IMR-90 (cell line): ENCODE data around the gene PRKAR1B. TPM values are rescaled to one million over a fixed set of nuclear protein-coding genes. Genes with fewer than 3 reads are reported as not detected.

Experiments
- ATAC-seq: fragments of 200-7000 bp; cut with Tn5 transposase; 2 replicates; pipeline ENCODE4 v1.9.1; 2020; ENCODE audit warnings: low read depth, mild to moderate bottlenecking, moderate library complexity
- BruUV-seq: library from RNA; stranded (reverse); fragments of 400-500 nt; replicated peaks from 2 replicates; lab custom pipeline; 2021; lab: Mats Ljungman, UMichigan
- CTCF ChIA-PET: fragments of 300-600 bp; formaldehyde crosslinking; extraction: SDS; loops from one replicate; lab custom pipeline; 2021; ENCODE audit warnings: antibody characterized with exemption; lab: Yijun Ruan, JAX
- POLR2A ChIA-PET: fragments of 300-600 bp; sonication (Branson Sonifier 250); formaldehyde crosslinking; loops from one replicate; lab custom pipeline; 2022; ENCODE audit warnings: antibody characterized with exemption; ENCODE audit not compliant: unreplicated experiment; lab: Charles Lee
- DNase-seq: peaks from one replicate; pipeline ENCODE4 v3.0.0; 2013
- H2AFZ ChIP-seq: replicated peaks from 2 replicates; pipeline ENCODE3; 2013; ENCODE audit warnings: low read length, mild to moderate bottlenecking; ENCODE audit not compliant: poor library complexity
- H2AK5ac ChIP-seq: 2 replicates; pipeline ENCODE4 v1.6.1; 2013; ENCODE audit warnings: low read depth, low read length, inconsistent platforms
- H2AK9ac ChIP-seq: replicated peaks from 2 replicates; pipeline ENCODE3; 2013; ENCODE audit warnings: mild to moderate bottlenecking, low read depth, low read length, moderate library complexity; ENCODE audit not compliant: poor library complexity
- H2BK120ac ChIP-seq: 2 replicates; pipeline ENCODE4 v1.6.1; 2013; ENCODE audit warnings: low read depth, low read length, inconsistent platforms
- H2BK15ac ChIP-seq: 3 replicates; pipeline ENCODE4 v1.6.1; 2013; ENCODE audit warnings: low read depth, low read length, inconsistent platforms
- H2BK20ac ChIP-seq: 2 replicates; pipeline ENCODE4 v1.6.1; 2013; ENCODE audit warnings: low read depth, mild to moderate bottlenecking, inconsistent platforms, low read length, moderate library complexity
- H2BK5ac ChIP-seq: 2 replicates; pipeline ENCODE4 v1.6.1; 2013; ENCODE audit warnings: mild to moderate bottlenecking, low read depth, low read length, inconsistent platforms; ENCODE audit not compliant: poor library complexity, severe bottlenecking
- H3K14ac ChIP-seq: replicated peaks from 2 replicates; pipeline ENCODE4 v1.6.1; 2013; ENCODE audit warnings: low read depth, low read length, inconsistent platforms
- H3K18ac ChIP-seq: 2 replicates; pipeline ENCODE4 v1.6.1; 2013; ENCODE audit warnings: low read depth, low read length, control low read depth
- H3K23ac ChIP-seq: 2 replicates; pipeline ENCODE4 v1.6.1; 2013; ENCODE audit warnings: low read depth, low read length, inconsistent platforms
- H3K27ac ChIP-seq: 2 replicates; pipeline ENCODE4 v1.5.1; 2013; ENCODE audit warnings: mild to moderate bottlenecking, control low read depth, low read length; ENCODE audit not compliant: insufficient read depth
- H3K27me3 ChIP-seq: 2 replicates; pipeline ENCODE4 v1.6.1; 2013; ENCODE audit warnings: low read length; ENCODE audit not compliant: control insufficient read depth, insufficient read depth
- H3K36me3 ChIP-seq: 2 replicates; pipeline ENCODE4 v1.6.1; 2013; ENCODE audit warnings: low read length, mixed read lengths; ENCODE audit not compliant: control insufficient read depth, insufficient read depth
- H3K4ac ChIP-seq: 2 replicates; pipeline ENCODE4 v1.6.1; 2013; ENCODE audit warnings: low read depth, low read length, inconsistent platforms
- H3K4me1 ChIP-seq: 2 replicates; pipeline ENCODE4 v1.6.1; 2013; ENCODE audit warnings: low read length, mixed read lengths; ENCODE audit not compliant: control insufficient read depth, insufficient read depth
- H3K4me2 ChIP-seq: 2 replicates; pipeline ENCODE4 v1.6.1; 2013; ENCODE audit warnings: low read depth, mild to moderate bottlenecking, control low read depth, low read length, moderate library complexity
- H3K4me3 ChIP-seq: 2 replicates; pipeline ENCODE4 v1.5.1; 2013; ENCODE audit warnings: low read depth, mild to moderate bottlenecking, control low read depth, low read length, moderate library complexity; ENCODE audit not compliant: insufficient read depth
- H3K56ac ChIP-seq: 2 replicates; pipeline ENCODE4 v1.6.1; 2013; ENCODE audit warnings: low read length, inconsistent platforms; ENCODE audit not compliant: insufficient read depth; ENCODE audit errors: extremely low read depth
- H3K79me1 ChIP-seq, 2 experiments: 2 replicates each; pipeline ENCODE4 v1.6.1; 2013; ENCODE audit warnings: low read length in 2 of 2, inconsistent platforms in 1 of 2, low read depth in 1 of 2
- H3K9ac ChIP-seq: 2 replicates; pipeline ENCODE4 v1.6.1; 2013; ENCODE audit warnings: low read depth, low read length, control low read depth
- H3K9me1 ChIP-seq: 2 replicates; pipeline ENCODE4 v1.6.1; 2013; ENCODE audit warnings: low read length, inconsistent platforms; ENCODE audit not compliant: insufficient read depth
- H3K9me3 ChIP-seq: 2 replicates; pipeline ENCODE4 v1.6.1; 2013; ENCODE audit warnings: low read length; ENCODE audit not compliant: control insufficient read depth, insufficient read depth
- H4K20me1 ChIP-seq: 2 replicates; pipeline ENCODE4 v1.6.1; 2013; ENCODE audit warnings: low read length, inconsistent platforms; ENCODE audit not compliant: insufficient read depth
- H4K5ac ChIP-seq: 2 replicates; pipeline ENCODE4 v1.6.1; 2013; ENCODE audit warnings: mild to moderate bottlenecking, low read depth, low read length, control low read depth
- H4K8ac ChIP-seq, 2 experiments: 2 replicates each; pipeline ENCODE4 v1.6.1; 2013; ENCODE audit warnings: low read depth in 2 of 2, low read length in 2 of 2, control low read depth in 1 of 2, inconsistent platforms in 1 of 2
- H4K91ac ChIP-seq: 2 replicates; pipeline ENCODE4 v1.6.1; 2013; ENCODE audit warnings: low read depth, low read length, inconsistent platforms; ENCODE audit not compliant: insufficient read depth
- BHLHE40 ChIP-seq: fragments of 150-350 bp; IDR thresholded peaks from 2 replicates; pipeline ENCODE4 v1.6.1; 2016; ENCODE audit warnings: mild to moderate bottlenecking, low read depth, low read length
- CEBPB ChIP-seq: IDR thresholded peaks from 2 replicates; pipeline ENCODE4 v1.6.1; 2012; ENCODE audit warnings: low read depth, low read length, improper control_type of control experiment
- CHD1 ChIP-seq: IDR thresholded peaks from 2 replicates; pipeline ENCODE4 v1.6.1; 2012; ENCODE audit warnings: low read depth, low read length, improper control_type of control experiment
- ELK1 ChIP-seq: fragments of 150-350 bp; IDR thresholded peaks from 2 replicates; pipeline ENCODE4 v1.6.1; 2016; ENCODE audit warnings: low read depth, mild to moderate bottlenecking, low read length, moderate library complexity, borderline replicate concordance
- FOS ChIP-seq: fragments of 150-350 bp; IDR thresholded peaks from 2 replicates; pipeline ENCODE4 v1.6.1; 2016; ENCODE audit warnings: low read depth, low read length
- MAFK ChIP-seq: IDR thresholded peaks from 2 replicates; pipeline ENCODE4 v1.6.1; 2012; ENCODE audit warnings: low read depth, low read length, improper control_type of control experiment
- MAZ ChIP-seq: IDR thresholded peaks from 2 replicates; pipeline ENCODE4 v1.6.1; 2012; ENCODE audit warnings: low read depth, mild to moderate bottlenecking, low read length, improper control_type of control experiment, moderate library complexity, borderline replicate concordance
- MXI1 ChIP-seq: IDR thresholded peaks from 2 replicates; pipeline ENCODE4 v1.6.1; 2012; ENCODE audit warnings: low read depth, mild to moderate bottlenecking, low read length, moderate library complexity, borderline replicate concordance
- NFE2L2 ChIP-seq: fragments of 150-350 bp; IDR thresholded peaks from 2 replicates; pipeline ENCODE4 v1.6.1; 2016; ENCODE audit warnings: low read depth, mild to moderate bottlenecking, low read length
- POLR2A ChIP-seq: IDR thresholded peaks from 2 replicates; pipeline ENCODE4 v1.6.1; 2012; ENCODE audit warnings: mild to moderate bottlenecking, low read depth, low read length
- RAD21 ChIP-seq: IDR thresholded peaks from 2 replicates; pipeline ENCODE4 v1.6.1; 2012; ENCODE audit warnings: low read length, improper control_type of control experiment
- RCOR1 ChIP-seq: IDR thresholded peaks from 2 replicates; pipeline ENCODE4 v1.6.1; 2012; ENCODE audit warnings: mild to moderate bottlenecking, low read length, improper control_type of control experiment; ENCODE audit not compliant: insufficient replicate concordance
- RFX5 ChIP-seq: IDR thresholded peaks from 2 replicates; pipeline ENCODE4 v1.8.0; 2012; ENCODE audit warnings: low read depth, mild to moderate bottlenecking, low read length, moderate library complexity
- SMC3 ChIP-seq: fragments of 150-350 bp; IDR thresholded peaks from 2 replicates; pipeline ENCODE4 v1.6.1; 2016; ENCODE audit warnings: low read depth, mild to moderate bottlenecking, antibody characterized with exemption, low read length, moderate library complexity
- WGBS, 2 experiments: methylation state at CpG; one replicate each; pipeline versions ENCODE4 v1.1.5 to v1.1.7; 2013; ENCODE audit warnings: missing lambda C conversion rate in 2 of 2; ENCODE audit not compliant: insufficient read length in 1 of 2; ENCODE audit errors: extremely low coverage in 2 of 2; 5-methylcytosine and 5-hydroxymethylcytosine counted together
- dilution Hi-C: fragments of 300-500 bp; cut with HindIII; formaldehyde crosslinking; loops from one replicate; pipeline ENCODE4 v1.14.3; 2018; ENCODE audit warnings: low sequenced_read_pairs; ENCODE audit not compliant: unreplicated experiment
- in situ Hi-C: fragments of 300-500 bp; cut with MboI; formaldehyde crosslinking; loops from 3 replicates; pipeline ENCODE4 v1.14.3; 2019; ENCODE audit warnings: low sequenced_read_pairs, inconsistent platforms, mixed read lengths
- intact Hi-C: fragments of 100-400 bp; cut with micrococcal nuclease; formaldehyde crosslinking; loops from 2 replicates; pipeline ENCODE4 v1.10.0; 2022
- polyA plus RNA-seq, 3 experiments: library from polyadenylated mRNA; depleted of rRNA; stranded (reverse); fragments of >200 nt; gene quantifications; 2 replicates each; pipeline ENCODE4 v1.2.3, GENCODE V29; 2012; ENCODE audit warnings: low replicate concordance in 1 of 3
- total RNA-seq: library from RNA; depleted of rRNA; stranded (reverse); fragments of >200 nt; gene quantifications from 2 replicates; pipeline ENCODE4 v1.2.3, GENCODE V29; 2012
- TF ChIP-seq, protein P1 (sequence below): conservative IDR thresholded peaks from 2 replicates; pipeline ENCODE4 v1.5.1; 2012; ENCODE audit warnings: mild to moderate bottlenecking, low read depth, low read length, improper control_type of control experiment

The PRKAR1B gene
- total and polyA plus RNA-seq, 2 of the 4 experiments (the other 2 are of a cell fraction) = 15.2 to 20.2 TPM

GRCh38 chr7:631964-632830 lies 94.9 kb downstream of the PRKAR1B start:
- Histone ChIP-seq H4K20me1 (no peaks in the 10 kb centered on the region), H3K18ac (no peak overlapping the region), H4K5ac (no peak overlapping the region), H3K56ac (no peak overlapping the region), H3K4me1 (no peaks in the 10 kb centered on the region), H3K4ac (no peak overlapping the region), H2BK20ac (no peak overlapping the region), H2BK15ac (no peak overlapping the region), H2AK9ac (no peak overlapping the region), H2BK5ac (no peak overlapping the region), H3K23ac (no peak overlapping the region), H4K91ac (no peak overlapping the region), H3K9ac (no peak overlapping the region), H3K27me3 (no peaks in the 10 kb centered on the region), H3K9me1 (no peaks in the 10 kb centered on the region), H3K9me3 (no peaks in the 10 kb centered on the region; the same call in 1 of the 2 replicates), H2AFZ (no peak overlapping the region), H3K27ac (no peak overlapping the region), H3K36me3 (no peaks in the 10 kb centered on the region), H3K4me3 (no peak overlapping the region), H3K14ac (no peak overlapping the region), H2BK120ac (no peak overlapping the region), H2AK5ac (no peak overlapping the region), H3K79me1 (no peaks in the 10 kb centered on the region), H3K4me2 (no peak overlapping the region), H4K8ac (no peak overlapping the region)
- POLR2A ChIA-PET = no interaction called here
- ATAC-seq (no peak), DNase-seq (no peak)
- in situ Hi-C loops (no loop called here), intact Hi-C loops (no loop called here), dilution Hi-C loops (no loop called here)
- BruUV-seq = no TSS peak
- 70% methylated on average over 26 of the region's 39 CpGs; no CpG with 5 or more reads in 1 of the 2 experiments for WGBS, 2 experiments
- CTCF ChIA-PET = no interaction called here
- no peak for TF ChIP-seq SMC3
- TF ChIP-seq FOS = no peak
- no peak for TF ChIP-seq RAD21
- no peak for TF ChIP-seq ELK1
- no peak for TF ChIP-seq CEBPB
- no peak for TF ChIP-seq CHD1
- TF ChIP-seq RFX5 = no peak
- TF ChIP-seq MXI1 = no peak
- TF ChIP-seq POLR2A = no peak
- no peak for TF ChIP-seq BHLHE40
- TF ChIP-seq NFE2L2 = no peak
- no peak for TF ChIP-seq MAFK
- TF ChIP-seq RCOR1 = no peak
- TF ChIP-seq MAZ = no peak
- TF ChIP-seq, protein P1, sequence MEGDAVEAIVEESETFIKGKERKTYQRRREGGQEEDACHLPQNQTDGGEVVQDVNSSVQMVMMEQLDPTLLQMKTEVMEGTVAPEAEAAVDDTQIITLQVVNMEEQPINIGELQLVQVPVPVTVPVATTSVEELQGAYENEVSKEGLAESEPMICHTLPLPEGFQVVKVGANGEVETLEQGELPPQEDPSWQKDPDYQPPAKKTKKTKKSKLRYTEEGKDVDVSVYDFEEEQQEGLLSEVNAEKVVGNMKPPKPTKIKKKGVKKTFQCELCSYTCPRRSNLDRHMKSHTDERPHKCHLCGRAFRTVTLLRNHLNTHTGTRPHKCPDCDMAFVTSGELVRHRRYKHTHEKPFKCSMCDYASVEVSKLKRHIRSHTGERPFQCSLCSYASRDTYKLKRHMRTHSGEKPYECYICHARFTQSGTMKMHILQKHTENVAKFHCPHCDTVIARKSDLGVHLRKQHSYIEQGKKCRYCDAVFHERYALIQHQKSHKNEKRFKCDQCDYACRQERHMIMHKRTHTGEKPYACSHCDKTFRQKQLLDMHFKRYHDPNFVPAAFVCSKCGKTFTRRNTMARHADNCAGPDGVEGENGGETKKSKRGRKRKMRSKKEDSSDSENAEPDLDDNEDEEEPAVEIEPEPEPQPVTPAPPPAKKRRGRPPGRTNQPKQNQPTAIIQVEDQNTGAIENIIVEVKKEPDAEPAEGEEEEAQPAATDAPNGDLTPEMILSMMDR = no peak
